Sigmoid colon (tissue), 7 donors: Measurements from ENCODE around the gene EPB41L4A. TPM values are rescaled to one million over a fixed set of nuclear protein-coding genes. Genes with fewer than 3 reads are reported as not detected.

Source experiments
- DNase-seq: peaks from one replicate; pipeline ENCODE4 v3.0.0-alpha.2; 2019
- H3K27ac ChIP-seq, 4 donors: fragments of 200-600 bp; sonication (generic); one replicate each; pipeline ENCODE4 v1.5.1; 2016 to 2019; ENCODE audit warnings: mild to moderate bottlenecking in 1 of 4
- H3K27me3 ChIP-seq, 3 donors: fragments of 200-600 bp; sonication (generic); one replicate each; pipeline ENCODE4 v1.5.1; 2019; ENCODE audit warnings: mild to moderate bottlenecking in 1 of 3
- H3K36me3 ChIP-seq, 4 donors: fragments of 200-600 bp; sonication (generic); one replicate each; pipeline ENCODE4 v1.5.1; 2016 to 2019
- H3K4me1 ChIP-seq, 4 donors: fragments of 200-600 bp; sonication (generic); one replicate each; pipeline ENCODE4 v1.5.1; 2017 to 2019
- H3K4me3 ChIP-seq, 4 donors: fragments of 200-600 bp; sonication (generic); one replicate each; pipeline ENCODE4 v1.5.1; 2017 to 2019; ENCODE audit warnings: mild to moderate bottlenecking in 2 of 4, moderate library complexity in 1 of 4
- H3K9me3 ChIP-seq, 4 donors: fragments of 200-600 bp in 3 of 4; sonication (generic) in 3 of 4; one replicate each; pipeline versions ENCODE4 v1.5.1 to v1.6.1; 2013 to 2019
- CTCF ChIP-seq, 4 experiments: fragments of 450-650 bp in 3 of 4; fragments of 200-600 bp in 1 of 4; IDR thresholded peaks; one replicate each; pipeline ENCODE4 v1.5.1; 2016 to 2019; ENCODE audit warnings: antibody characterized with exemption in 4 of 4, mild to moderate bottlenecking in 3 of 4, moderate library complexity in 2 of 4
- EP300 ChIP-seq, 4 donors: sonication (generic); formaldehyde crosslinking; IDR thresholded peaks; one replicate each; pipeline ENCODE4 v1.6.1; 2017; ENCODE audit warnings: antibody characterized with exemption in 4 of 4
- POLR2A ChIP-seq, 2 donors: fragments of 450-650 bp; IDR thresholded peaks; one replicate each; pipeline ENCODE4 v1.6.1; 2016; ENCODE audit warnings: antibody characterized with exemption in 2 of 2, mild to moderate bottlenecking in 2 of 2, moderate library complexity in 2 of 2
- POLR2AphosphoS5 ChIP-seq, 4 donors: sonication (generic); formaldehyde crosslinking; IDR thresholded peaks; one replicate each; pipeline ENCODE4 v1.6.1; 2017; ENCODE audit warnings: antibody characterized with exemption in 4 of 4
- WGBS, 2 donors: extraction: QIAGEN DNeasy Blood & Tissue Kit; methylation state at CpG; one replicate each; pipeline ENCODE4 v1.1.7; 2013; 5-methylcytosine and 5-hydroxymethylcytosine counted together
- intact Hi-C: fragments of 100-400 bp; cut with DNase I; formaldehyde crosslinking; loops from one replicate; pipeline ENCODE4 v1.15.1; 2023
- polyA plus RNA-seq, 3 donors: library from polyadenylated mRNA; stranded (reverse); fragments of 200-250 nt; gene quantifications; one replicate each; pipeline ENCODE4 v1.2.3, GENCODE V29; 2013
- total RNA-seq, 4 donors: library from RNA; depleted of rRNA; stranded (reverse); fragments of >200 nt; gene quantifications; one replicate each; pipeline ENCODE4 v1.1.0, GENCODE V29; 2016
- donor health status: healthy with polysubstance abuse.
- donor health status: Bipolar disorder and iron deficiency.
- donor health status: healthy.

The EPB41L4A gene
- total and polyA plus RNA-seq, 7 donors, result 3.7 to 75.3 (median 4.8) TPM

GRCh38 chr5:112310746-112311145 lies 108.3 kb downstream of the EPB41L4A start:
- H3K27ac ChIP-seq, result no peak overlapping the region
- no peaks in the 10 kb centered on the region for H3K27me3 ChIP-seq
- intact Hi-C loops, result no loop called here
- H3K9me3 ChIP-seq, result no peaks in the 10 kb centered on the region
- no peak overlapping the region for H3K4me3 ChIP-seq
- no peaks in the 10 kb centered on the region for H3K36me3 ChIP-seq
- TF ChIP-seq EP300 (IDR thresholded peaks at IDR 0.05), result no peak
- TF ChIP-seq POLR2A (IDR thresholded peaks at IDR 0.05), result no peak
- no peak for TF ChIP-seq POLR2AphosphoS5 (IDR thresholded peaks at IDR 0.05)
- no peak for TF ChIP-seq CTCF (IDR thresholded peaks at IDR 0.05)
- no peaks in the 10 kb centered on the region for H3K4me1 ChIP-seq
- no peak for DNase-seq
- WGBS, 2 donors, result 93 to 98% methylated on average over 1 of the region's 1 CpG

GRCh38 chr5:112308608-112309007 lies 110.5 kb downstream of the EPB41L4A start:
- H3K36me3 ChIP-seq, result no peaks in the 10 kb centered on the region
- DNase-seq, result no peak
- no peaks in the 10 kb centered on the region for H3K4me1 ChIP-seq
- no peaks in the 10 kb centered on the region for H3K27me3 ChIP-seq
- 94 to 96% methylated on average over 1 of the region's 1 CpG for WGBS, 2 donors
- no peak overlapping the region for H3K27ac ChIP-seq
- TF ChIP-seq POLR2AphosphoS5 (IDR thresholded peaks at IDR 0.05) (no peak), POLR2A (IDR thresholded peaks at IDR 0.05) (no peak), CTCF (IDR thresholded peaks at IDR 0.05) (no peak), EP300 (IDR thresholded peaks at IDR 0.05) (no peak)
- no peaks in the 10 kb centered on the region for H3K9me3 ChIP-seq
- H3K4me3 ChIP-seq, result no peak overlapping the region
- intact Hi-C loops, result no loop called here

- no peak for TF ChIP-seq EP300 (IDR thresholded peaks at IDR 0.05)
- WGBS, 2 donors, result 82 to 86% methylated on average over 2 of the region's 2 CpGs
- Histone ChIP-seq H3K36me3 (no peaks in the 10 kb centered on the region), H3K27ac (no peak overlapping the region), H3K4me1 (no peaks in the 10 kb centered on the region), H3K9me3 (no peaks in the 10 kb centered on the region), H3K4me3 (no peak overlapping the region), H3K27me3 (no peaks in the 10 kb centered on the region)
- DNase-seq, result no peak
- intact Hi-C loops, result no loop called here
Observed at GRCh38 chr5:112306956-112307355, 112.1 kb downstream of the EPB41L4A start.

- intact Hi-C loops, result no loop called here
- Histone ChIP-seq H3K27ac (no peak overlapping the region), H3K4me3 (no peak overlapping the region), H3K27me3 (no peaks in the 10 kb centered on the region), H3K4me1 (no peaks in the 10 kb centered on the region), H3K9me3 (no peaks in the 10 kb centered on the region), H3K36me3 (no peaks in the 10 kb centered on the region)
- TF ChIP-seq EP300 (IDR thresholded peaks at IDR 0.05), result no peak
- no peak for TF ChIP-seq CTCF (IDR thresholded peaks at IDR 0.05)
- TF ChIP-seq POLR2AphosphoS5 (IDR thresholded peaks at IDR 0.05), result no peak
- TF ChIP-seq POLR2A (IDR thresholded peaks at IDR 0.05), result no peak
- no peak for DNase-seq
- 91 to 93% methylated on average over 2 of the region's 2 CpGs for WGBS, 2 donors
Observed at GRCh38 chr5:112304743-112305142, 114.3 kb downstream of the EPB41L4A start.

GRCh38 chr5:112303685-112304084 lies 115.4 kb downstream of the EPB41L4A start:
- no peak for DNase-seq
- Histone ChIP-seq H3K27me3 (no peaks in the 10 kb centered on the region), H3K36me3 (no peaks in the 10 kb centered on the region), H3K4me1 (no peaks in the 10 kb centered on the region), H3K27ac (no peak overlapping the region), H3K9me3 (no peaks in the 10 kb centered on the region), H3K4me3 (no peak overlapping the region)
- no peak for TF ChIP-seq CTCF (IDR thresholded peaks at IDR 0.05)
- TF ChIP-seq POLR2A (IDR thresholded peaks at IDR 0.05), result no peak
- no peak for TF ChIP-seq EP300 (IDR thresholded peaks at IDR 0.05)
- TF ChIP-seq POLR2AphosphoS5 (IDR thresholded peaks at IDR 0.05), result no peak
- 91 to 94% methylated on average over 4 of the region's 4 CpGs for WGBS, 2 donors
- intact Hi-C loops, result no loop called here
